ENCODE data around the gene SLC5A6.

DNA sequence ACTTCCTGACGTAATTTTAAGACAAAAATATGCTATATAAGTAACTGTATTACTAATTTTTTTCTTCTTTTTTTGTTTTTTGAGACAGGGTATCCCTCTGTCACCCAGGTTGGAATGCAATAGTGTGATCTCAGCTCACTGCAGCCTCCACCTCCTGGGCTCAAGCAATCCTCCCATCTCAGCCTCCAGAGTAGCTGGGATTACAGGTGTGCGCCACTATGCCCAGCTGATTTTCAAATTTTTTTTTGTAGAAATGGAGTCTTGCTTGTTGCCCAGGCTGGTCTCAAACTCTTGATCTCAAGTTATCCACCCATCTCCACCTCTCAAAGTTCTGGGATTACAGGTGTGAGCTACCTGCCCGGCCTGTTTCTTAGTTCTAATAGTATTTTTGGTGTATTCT is 33.6 kb downstream of the SLC5A6 start:
- TF ChIP-seq, protein P1, sequence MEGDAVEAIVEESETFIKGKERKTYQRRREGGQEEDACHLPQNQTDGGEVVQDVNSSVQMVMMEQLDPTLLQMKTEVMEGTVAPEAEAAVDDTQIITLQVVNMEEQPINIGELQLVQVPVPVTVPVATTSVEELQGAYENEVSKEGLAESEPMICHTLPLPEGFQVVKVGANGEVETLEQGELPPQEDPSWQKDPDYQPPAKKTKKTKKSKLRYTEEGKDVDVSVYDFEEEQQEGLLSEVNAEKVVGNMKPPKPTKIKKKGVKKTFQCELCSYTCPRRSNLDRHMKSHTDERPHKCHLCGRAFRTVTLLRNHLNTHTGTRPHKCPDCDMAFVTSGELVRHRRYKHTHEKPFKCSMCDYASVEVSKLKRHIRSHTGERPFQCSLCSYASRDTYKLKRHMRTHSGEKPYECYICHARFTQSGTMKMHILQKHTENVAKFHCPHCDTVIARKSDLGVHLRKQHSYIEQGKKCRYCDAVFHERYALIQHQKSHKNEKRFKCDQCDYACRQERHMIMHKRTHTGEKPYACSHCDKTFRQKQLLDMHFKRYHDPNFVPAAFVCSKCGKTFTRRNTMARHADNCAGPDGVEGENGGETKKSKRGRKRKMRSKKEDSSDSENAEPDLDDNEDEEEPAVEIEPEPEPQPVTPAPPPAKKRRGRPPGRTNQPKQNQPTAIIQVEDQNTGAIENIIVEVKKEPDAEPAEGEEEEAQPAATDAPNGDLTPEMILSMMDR (IDR thresholded peaks at IDR 0.05), result no peak
- TF ChIP-seq POLR2A (IDR thresholded peaks at IDR 0.05), result no peak
